H1 (cell line): ENCODE results near the gene PHACTR1. TPM values are rescaled to one million over a fixed set of nuclear protein-coding genes. Genes with fewer than 3 reads are reported as not detected.

Experiments
- CTCF ChIA-PET: fragments of 300-600 bp; sonication (Branson Sonifier 250); formaldehyde crosslinking; loops from one replicate; lab custom pipeline; 2021; ENCODE audit not compliant: partially characterized antibody; lab: Charles Lee
- POLR2A ChIA-PET: fragments of 300-600 bp; sonication (Branson Sonifier 250); formaldehyde crosslinking; loops from one replicate; lab custom pipeline; 2021; ENCODE audit warnings: inconsistent platforms; ENCODE audit not compliant: partially characterized antibody; lab: Charles Lee
- DNase-seq, 2 experiments: peaks; one replicate each; pipeline versions ENCODE4 v3.0.0 to v3.0.0-alpha.2; 2010 to 2022; ENCODE audit warnings: low spot score in 2 of 2, low read depth in 1 of 2, mixed read lengths in 1 of 2
- FAIRE-seq: peaks from 2 replicates; lab custom pipeline; 2011; peaks lifted over from hg19 to GRCh38; lab: Jason Lieb, UNC
- H2AFZ ChIP-seq: 2 replicates; pipeline ENCODE4 v1.8.1; 2012; ENCODE audit warnings: low read length, inconsistent platforms
- H2AK5ac ChIP-seq: 2 replicates; pipeline ENCODE4 v1.6.1; 2013; ENCODE audit warnings: low read depth, low read length
- H2BK120ac ChIP-seq: replicated peaks from 2 replicates; pipeline ENCODE3; 2013; ENCODE audit warnings: low read depth, low read length, inconsistent platforms
- H2BK12ac ChIP-seq: 2 replicates; pipeline ENCODE4 v1.6.1; 2013; ENCODE audit warnings: low read depth, low read length
- H2BK15ac ChIP-seq: 2 replicates; pipeline ENCODE4 v1.6.1; 2013; ENCODE audit warnings: low read length
- H2BK20ac ChIP-seq: 2 replicates; pipeline ENCODE4 v1.6.1; 2013; ENCODE audit warnings: low read length
- H2BK5ac ChIP-seq: 2 replicates; pipeline ENCODE4 v1.6.1; 2013; ENCODE audit warnings: low read depth, low read length
- H3K14ac ChIP-seq: 2 replicates; pipeline ENCODE4 v1.6.1; 2013; ENCODE audit warnings: inconsistent platforms; ENCODE audit not compliant: insufficient read length
- H3K18ac ChIP-seq: 2 replicates; pipeline ENCODE4 v1.6.1; 2013; ENCODE audit warnings: low read length; ENCODE audit errors: extremely low read depth
- H3K23ac ChIP-seq: 2 replicates; pipeline ENCODE4 v1.6.1; 2013; ENCODE audit warnings: inconsistent platforms; ENCODE audit not compliant: insufficient read length
- H3K23me2 ChIP-seq: 2 replicates; pipeline ENCODE4 v1.6.1; 2013; ENCODE audit warnings: low read depth, low read length
- H3K27ac ChIP-seq: 2 replicates; pipeline ENCODE4 v1.6.1; 2011; ENCODE audit warnings: low read depth, low read length, inconsistent platforms
- H3K27me3 ChIP-seq, 4 experiments: replicated peaks in 1 of 4; 1 replicate in 1 of 4; 2 replicates in 3 of 4; pipeline versions ENCODE4 v1.6.1 to v1.8.1; 2011 to 2013; ENCODE audit warnings: low read length in 3 of 4, mild to moderate bottlenecking in 3 of 4, inconsistent platforms in 2 of 4, mixed read lengths in 2 of 4, moderate library complexity in 1 of 4; ENCODE audit not compliant: control insufficient read depth in 3 of 4, insufficient read depth in 3 of 4; ENCODE audit errors: extremely low read depth in 1 of 4
- H3K36me3 ChIP-seq, 4 experiments: 2 replicates each; pipeline versions ENCODE4 v1.6.1 to v1.8.1; 2011 to 2013; ENCODE audit warnings: mild to moderate bottlenecking in 4 of 4, low read length in 3 of 4, moderate library complexity in 2 of 4, control low read depth in 1 of 4, inconsistent platforms in 1 of 4; ENCODE audit not compliant: insufficient read depth in 4 of 4, control insufficient read depth in 2 of 4
- H3K4ac ChIP-seq: replicated peaks from 2 replicates; pipeline ENCODE3; 2013; ENCODE audit warnings: low read length, low read depth, mixed read lengths, inconsistent platforms; ENCODE audit not compliant: insufficient read length
- H3K4me1 ChIP-seq, 4 experiments: replicated peaks in 1 of 4; 1 replicate in 1 of 4; 2 replicates in 3 of 4; pipeline versions ENCODE4 v1.6.1 to v1.8.1; 2011 to 2013; ENCODE audit warnings: low read length in 3 of 4, inconsistent platforms in 2 of 4, mixed read lengths in 1 of 4; ENCODE audit not compliant: insufficient read depth in 4 of 4, control insufficient read depth in 3 of 4
- H3K4me2 ChIP-seq, 2 experiments: 2 replicates each; pipeline versions ENCODE4 v1.6.1 to v1.8.1; 2011 to 2013; ENCODE audit warnings: low read depth in 2 of 2, low read length in 2 of 2, control low read depth in 1 of 2, inconsistent platforms in 1 of 2, mild to moderate bottlenecking in 1 of 2; ENCODE audit not compliant: insufficient read depth in 1 of 2
- H3K4me3 ChIP-seq, 4 experiments: fragments of 200-600, 300-600 bp in 1 of 4; sonication (generic), shearing (Covaris generic), sonication (Bioruptor Twin) in 1 of 4; 2 replicates each; pipeline versions ENCODE4 v1.5.1 to v1.8.1; 2011 to 2016; ENCODE audit warnings: low read length in 4 of 4, low read depth in 3 of 4, control low read depth in 2 of 4, inconsistent platforms in 2 of 4, mild to moderate bottlenecking in 2 of 4, mixed read lengths in 1 of 4, moderate library complexity in 1 of 4; ENCODE audit not compliant: insufficient read depth in 2 of 4; ENCODE audit errors: extremely low read depth in 1 of 4
- H3K56ac ChIP-seq: replicated peaks from 2 replicates; pipeline ENCODE3; 2013; ENCODE audit warnings: low read depth, mild to moderate bottlenecking, mixed read lengths, low read length, inconsistent platforms; ENCODE audit not compliant: insufficient read length
- H3K79me1 ChIP-seq: 2 replicates; pipeline ENCODE4 v1.6.1; 2013; ENCODE audit warnings: low read depth, low read length, control low read depth
- H3K79me2 ChIP-seq, 2 experiments: 2 replicates each; pipeline versions ENCODE4 v1.6.1 to v1.8.1; 2012 to 2013; ENCODE audit warnings: low read length in 2 of 2, mild to moderate bottlenecking in 2 of 2, inconsistent platforms in 1 of 2; ENCODE audit not compliant: insufficient read depth in 2 of 2, control insufficient read depth in 1 of 2
- H3K9ac ChIP-seq, 4 experiments: replicated peaks in 1 of 4; 1 replicate in 1 of 4; 2 replicates in 3 of 4; pipeline versions ENCODE4 v1.6.1 to v1.8.1; 2011 to 2013; ENCODE audit warnings: low read depth in 3 of 4, low read length in 3 of 4, control low read depth in 2 of 4, mild to moderate bottlenecking in 2 of 4, moderate library complexity in 2 of 4, inconsistent platforms in 1 of 4; ENCODE audit errors: extremely low read depth in 1 of 4
- H3K9me3 ChIP-seq, 2 experiments: 2 replicates each; pipeline versions ENCODE4 v1.6.1 to v1.8.1; 2012 to 2013; ENCODE audit warnings: mild to moderate bottlenecking in 2 of 2, moderate library complexity in 2 of 2, control low read depth in 1 of 2, inconsistent platforms in 1 of 2, low read depth in 1 of 2, low read length in 1 of 2, mixed read lengths in 1 of 2; ENCODE audit not compliant: insufficient read depth in 2 of 2
- H4K20me1 ChIP-seq, 2 experiments: replicated peaks in 1 of 2; 2 replicates each; pipeline versions ENCODE3 to v1.8.1; 2011 to 2013; ENCODE audit warnings: inconsistent platforms in 2 of 2, low read length in 2 of 2, mild to moderate bottlenecking in 1 of 2; ENCODE audit not compliant: insufficient read depth in 2 of 2, control insufficient read depth in 1 of 2
- H4K5ac ChIP-seq: 2 replicates; pipeline ENCODE4 v1.6.1; 2013; ENCODE audit warnings: low read length, low read depth, mixed read lengths, inconsistent platforms; ENCODE audit not compliant: insufficient read length
- H4K8ac ChIP-seq: 2 replicates; pipeline ENCODE4 v1.8.0; 2013; ENCODE audit warnings: mild to moderate bottlenecking, moderate library complexity, low read length, inconsistent platforms; ENCODE audit not compliant: insufficient read depth; ENCODE audit errors: extremely low read depth
- H4K91ac ChIP-seq: replicated peaks from 2 replicates; pipeline ENCODE3; 2013; ENCODE audit warnings: low read length, mixed read lengths, inconsistent platforms; ENCODE audit not compliant: insufficient read length
- CBX8 ChIP-seq: fragments of 300-800, 300-1000 bp; sonication (generic); IDR thresholded peaks from 2 replicates; pipeline ENCODE4 v1.7.1; 2016; ENCODE audit warnings: low read depth, low read length, borderline replicate concordance
- CHD1 ChIP-seq: IDR thresholded peaks from 2 replicates; pipeline ENCODE4 v1.6.1; 2012; ENCODE audit warnings: low read depth, low read length, improper control_type of control experiment
- CREB1 ChIP-seq: IDR thresholded peaks from 2 replicates; pipeline ENCODE4 v1.6.1; 2012; ENCODE audit warnings: inconsistent platforms
- CTBP2 ChIP-seq: IDR thresholded peaks from 2 replicates; pipeline ENCODE4 v1.7.0; 2011; ENCODE audit warnings: borderline replicate concordance, mild to moderate bottlenecking, moderate library complexity, mixed read lengths, low read length; ENCODE audit not compliant: insufficient read depth, insufficient read length
- EGR1 ChIP-seq: IDR thresholded peaks from 2 replicates; pipeline ENCODE4 v1.6.1; 2011; ENCODE audit warnings: low read depth, low read length, borderline replicate concordance
- GTF2F1 ChIP-seq: IDR thresholded peaks from 2 replicates; pipeline ENCODE4 v1.6.1; 2012; ENCODE audit warnings: low read depth, low read length, improper control_type of control experiment, borderline replicate concordance
- KDM4A ChIP-seq: IDR thresholded peaks from one replicate; pipeline ENCODE4 v1.7.1; 2012; ENCODE audit warnings: low read depth, mild to moderate bottlenecking, moderate library complexity, low read length, inconsistent platforms; ENCODE audit not compliant: severe bottlenecking
- KDM5A ChIP-seq: fragments of 200-600 bp; IDR thresholded peaks from 2 replicates; pipeline ENCODE4 v1.7.1; 2012; ENCODE audit warnings: mild to moderate bottlenecking, low read length, inconsistent platforms, mixed read lengths
- PHF8 ChIP-seq: fragments of 200-600 bp; sonication (generic); conservative IDR thresholded peaks from 2 replicates; pipeline ENCODE4 v1.7.1; 2012; ENCODE audit warnings: low read depth, mild to moderate bottlenecking, inconsistent platforms, low read length, moderate library complexity
- POLR2AphosphoS5 ChIP-seq: IDR thresholded peaks from 2 replicates; pipeline ENCODE4 v1.6.1; 2011; ENCODE audit warnings: low read depth, low read length
- SAP30 ChIP-seq: fragments of 300-600 bp; sonication (generic); IDR thresholded peaks from 2 replicates; pipeline ENCODE4 v1.7.1; 2012; ENCODE audit warnings: low read length, moderate library complexity, mild to moderate bottlenecking, inconsistent platforms; ENCODE audit not compliant: insufficient read depth, insufficient replicate concordance
- SIX5 ChIP-seq: IDR thresholded peaks from 2 replicates; pipeline ENCODE4 v1.6.1; 2011; ENCODE audit warnings: mild to moderate bottlenecking, low read depth, low read length
- TAF7 ChIP-seq: optimal IDR thresholded peaks from 2 replicates; pipeline ENCODE3; 2011; ENCODE audit warnings: low read depth, mild to moderate bottlenecking, inconsistent platforms, low read length, moderate library complexity, borderline replicate concordance
- TEAD4 ChIP-seq: IDR thresholded peaks from 2 replicates; pipeline ENCODE4 v1.6.1; 2012; ENCODE audit warnings: low read depth, low read length, inconsistent platforms, mixed read lengths
- WGBS, 2 experiments: shearing (Covaris generic) in 1 of 2; methylation state at CpG; one replicate each; pipeline versions ENCODE4 v1.1.6 to v1.1.7; 2013 to 2015; ENCODE audit warnings: low lambda C conversion rate in 2 of 2, mixed read lengths in 2 of 2, inconsistent platforms in 1 of 2, low coverage in 1 of 2, missing lambda C conversion rate in 1 of 2; ENCODE audit not compliant: insufficient replicate concordance in 2 of 2, insufficient coverage in 1 of 2, insufficient read length in 1 of 2; ENCODE audit errors: extremely low coverage in 1 of 2, missing lambda C conversion rate in 1 of 2; 5-methylcytosine and 5-hydroxymethylcytosine counted together
- polyA plus RNA-seq, 7 experiments: library from polyadenylated mRNA; depleted of rRNA in 3 of 7; stranded (reverse) in 5 of 7; unstranded in 2 of 7; fragments of >200 nt in 5 of 7; fragments of 200-250 nt in 2 of 7; gene quantifications; 1 replicate in 5 of 7; 2 replicates in 1 of 7; 4 replicates in 1 of 7; pipeline versions ENCODE4 v1.2.1 to v1.2.3, GENCODE V29; 2011 to 2013; ENCODE audit warnings: missing spikeins in 2 of 7, mixed read lengths in 2 of 7
- total RNA-seq: library from RNA; stranded (reverse); fragmentation: NEBNext Ultra II Directional; extraction: Animal tissue kit (Norgen Biotek cat#: 25700); gene quantifications from 2 replicates; pipeline ENCODE4 v1.2.1, GENCODE V29; 2021

The PHACTR1 gene
- total and polyA plus RNA-seq, 2 of the 8 experiments (the other 6 are each of a cell fraction or from before 2014, with no cell fraction given), result 3.9 to 17.1 TPM

- Histone ChIP-seq H2BK15ac (no peak overlapping the region), H2BK5ac (no peak overlapping the region), H4K8ac (no peak overlapping the region), H3K79me1 (no peaks in the 10 kb centered on the region), H3K14ac (no peak overlapping the region), H2BK12ac (no peak overlapping the region), H2AK5ac (no peak overlapping the region), H3K23me2 (no peaks in the 10 kb centered on the region), H3K56ac (no peak overlapping the region), H3K27me3 (no peaks in the 10 kb centered on the region), H3K18ac (no peak overlapping the region), H2BK120ac (no peak overlapping the region), H3K23ac (no peak overlapping the region), H3K4me1 (no peaks in the 10 kb centered on the region), H3K4ac (no peak overlapping the region), H3K4me3 (no peak overlapping the region), H3K9ac (no peak overlapping the region), H4K20me1 (no peaks in the 10 kb centered on the region), H3K36me3 (peaks cover 24 to 87% (median 67%) of the 10 kb centered on the region in 4 experiments), H4K5ac (no peak overlapping the region), H3K27ac (no peak overlapping the region), H4K91ac (no peak overlapping the region), H2AFZ (no peak overlapping the region), H3K4me2 (no peak overlapping the region), H3K79me2 (no peaks in the 10 kb centered on the region), H3K9me3 (no peaks in the 10 kb centered on the region), H2BK20ac (no peak overlapping the region)
- TF ChIP-seq TEAD4 (no peak), EGR1 (no peak), PHF8 (no peak), KDM4A (no peak), POLR2AphosphoS5 (no peak), SIX5 (no peak), KDM5A (no peak), GTF2F1 (no peak), SAP30 (no peak), TAF7 (no peak), CHD1 (no peak), CBX8 (no peak), CTBP2 (no peak), CREB1 (no peak)
- 91% methylated on average over 5 of the region's 5 CpGs; no CpG with 5 or more reads in 1 of the 2 experiments for WGBS, 2 experiments
- ChIA-PET CTCF (interaction anchor here (0.6 kb wide), 1 partner anchor 10 kb away, joined by 4 read pairs; no protein-coding TSS in a partner anchor), POLR2A (interaction anchor here (1.9 kb wide), 1 partner anchor 9 kb away, joined by 14 read pairs; no protein-coding TSS in a partner anchor)
- FAIRE-seq, result no peak
- DNase-seq, result no peak
Observed at GRCh38 chr6:13319891-13320564, 603.5 kb downstream of the PHACTR1 start.
